A673 (cell line): ENCODE results near the gene RHOA.

ENCODE experiments used
- EZH2 ChIP-seq: fragments of 200-600 bp; sonication (generic); IDR thresholded peaks from 2 replicates; pipeline ENCODE4 v1.6.1; 2017; ENCODE audit warnings: borderline replicate concordance, low read depth, mild to moderate bottlenecking, mixed read lengths, antibody characterized with exemption, low read length; ENCODE audit not compliant: poor library complexity, severe bottlenecking
- TF ChIP-seq, protein P1 (sequence below): fragments of 300-800, 200-600 bp; sonication (generic); conservative IDR thresholded peaks from 2 replicates; pipeline ENCODE4 v1.5.1; 2017; ENCODE audit warnings: low read depth, mild to moderate bottlenecking, antibody characterized with exemption, low read length, moderate library complexity, mixed read lengths

DNA sequence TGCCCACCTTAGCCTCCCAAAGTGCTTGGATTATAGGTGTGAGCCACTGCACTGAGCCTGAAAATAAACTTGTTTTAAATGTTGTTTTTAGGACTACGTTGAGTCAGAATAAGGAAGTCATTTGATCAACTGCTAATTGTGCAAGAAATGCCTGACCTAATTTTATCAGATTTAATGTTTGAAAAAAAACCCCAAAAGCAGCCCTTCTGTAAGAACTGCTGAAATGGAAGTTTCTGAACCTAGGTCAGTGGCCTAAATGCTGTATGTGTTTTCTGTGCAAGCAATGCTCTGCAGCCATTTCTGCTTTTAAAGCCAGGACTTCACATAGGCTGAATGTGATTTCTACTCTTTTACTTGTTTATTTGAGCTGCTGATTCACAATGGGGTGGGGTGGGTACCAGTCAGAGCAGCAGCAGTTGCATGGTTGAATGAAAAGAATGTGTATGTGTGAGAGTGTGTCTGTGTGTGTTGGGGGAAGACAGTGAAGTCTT is 60.2 kb downstream of the RHOA start:
- TF ChIP-seq, protein P1, sequence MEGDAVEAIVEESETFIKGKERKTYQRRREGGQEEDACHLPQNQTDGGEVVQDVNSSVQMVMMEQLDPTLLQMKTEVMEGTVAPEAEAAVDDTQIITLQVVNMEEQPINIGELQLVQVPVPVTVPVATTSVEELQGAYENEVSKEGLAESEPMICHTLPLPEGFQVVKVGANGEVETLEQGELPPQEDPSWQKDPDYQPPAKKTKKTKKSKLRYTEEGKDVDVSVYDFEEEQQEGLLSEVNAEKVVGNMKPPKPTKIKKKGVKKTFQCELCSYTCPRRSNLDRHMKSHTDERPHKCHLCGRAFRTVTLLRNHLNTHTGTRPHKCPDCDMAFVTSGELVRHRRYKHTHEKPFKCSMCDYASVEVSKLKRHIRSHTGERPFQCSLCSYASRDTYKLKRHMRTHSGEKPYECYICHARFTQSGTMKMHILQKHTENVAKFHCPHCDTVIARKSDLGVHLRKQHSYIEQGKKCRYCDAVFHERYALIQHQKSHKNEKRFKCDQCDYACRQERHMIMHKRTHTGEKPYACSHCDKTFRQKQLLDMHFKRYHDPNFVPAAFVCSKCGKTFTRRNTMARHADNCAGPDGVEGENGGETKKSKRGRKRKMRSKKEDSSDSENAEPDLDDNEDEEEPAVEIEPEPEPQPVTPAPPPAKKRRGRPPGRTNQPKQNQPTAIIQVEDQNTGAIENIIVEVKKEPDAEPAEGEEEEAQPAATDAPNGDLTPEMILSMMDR = no peak
- TF ChIP-seq EZH2 = no peak
